Mucosa of descending colon (tissue), 3 donors: Measurements from ENCODE around the gene FLRT2. TPM values are rescaled to one million over a fixed set of nuclear protein-coding genes. Genes with fewer than 3 reads are reported as not detected.
A peak's percentile ranks its signal among the peaks of the same experiment; 100 is the strongest.

ENCODE experiments used
- ATAC-seq: fragments of 200-7000 bp; cut with Tn5 transposase; one replicate; pipeline ENCODE4 v1.9.1; 2020; ENCODE audit warnings: mild to moderate bottlenecking, moderate library complexity
- DNase-seq, 3 donors: peaks; one replicate each; pipeline ENCODE4 v3.0.0-alpha.2; 2020
- H3K36me3 ChIP-seq: fragments of 200-600 bp; one replicate; pipeline ENCODE4 v1.8.0; 2021; ENCODE audit warnings: low read depth, mild to moderate bottlenecking
- H3K4me1 ChIP-seq: fragments of 200-600 bp; one replicate; pipeline ENCODE4 v1.8.0; 2021; ENCODE audit warnings: low read depth, mild to moderate bottlenecking
- H3K4me3 ChIP-seq: fragments of 200-600 bp; one replicate; pipeline ENCODE4 v1.8.0; 2021; ENCODE audit warnings: mild to moderate bottlenecking
- H3K9me3 ChIP-seq: fragments of 200-600 bp; one replicate; pipeline ENCODE4 v1.8.0; 2021; ENCODE audit warnings: mild to moderate bottlenecking
- CTCF ChIP-seq: fragments of 200-600 bp; IDR thresholded peaks from one replicate; pipeline ENCODE4 v1.8.0; 2022; ENCODE audit warnings: antibody characterized with exemption, mild to moderate bottlenecking
- intact Hi-C, 2 donors: fragments of 100-400 bp; cut with DNase I in 1 of 2; cut with micrococcal nuclease in 1 of 2; formaldehyde crosslinking; loops; one replicate each; pipeline versions ENCODE4 v1.11.0 to v1.11.1; 2022; cut with DNase I, micrococcal nuclease
- total RNA-seq, 3 donors: library from RNA; stranded (reverse); fragmentation: NEBNext Ultra II Directional in 2 of 3; extraction: Animal tissue kit (Norgen Biotek cat#: 25700) in 2 of 3; gene quantifications; one replicate each; pipeline versions ENCODE4 v1.2.1 to v1.2.4, GENCODE V29; 2021 to 2023
- donor health status: DM: no; HTN: no; CAD: no; lungs with moderate emphysema.
- donor health status: DM: no; HTN: no; CAD: no.
- donor health status: DM: no; HTN: yes; CAD: no.

FLRT2 gene
- total RNA-seq, 3 donors from 2014 or later, result 4.9 to 14.6 (median 7.1) TPM

- intact Hi-C loops, result no loop called here
- no peak for DNase-seq
Measured at GRCh38 chr14:85534458-85535293, 4.7 kb downstream of the FLRT2 start.

GRCh38 chr14:85535321-85535720 is 5.4 kb downstream of the FLRT2 start:
- H3K4me1 ChIP-seq, result no peaks in the 10 kb centered on the region
- H3K9me3 ChIP-seq, result no peaks in the 10 kb centered on the region
- DNase-seq (no peak), ATAC-seq (no peak)
- H3K36me3 ChIP-seq, result no peaks in the 10 kb centered on the region
- H3K4me3 ChIP-seq, result no peak overlapping the region
- intact Hi-C loops, result no loop called here
- no peak for TF ChIP-seq CTCF

More at GRCh38 chr14:85534458-85535293, 4.7 kb downstream of the FLRT2 start:
- Histone ChIP-seq H3K4me3 (no peak overlapping the region), H3K4me1 (no peaks in the 10 kb centered on the region), H3K36me3 (no peaks in the 10 kb centered on the region), H3K9me3 (no peaks in the 10 kb centered on the region)
- TF ChIP-seq CTCF, result no peak
- ATAC-seq, result no peak

GRCh38 chr14:85535991-85536832 is 6.3 kb downstream of the FLRT2 start:
- no peak for TF ChIP-seq CTCF
- H3K4me3 ChIP-seq, result no peak overlapping the region
- ATAC-seq (no peak), DNase-seq (peak in 1 of 3 donors; percentile 8)
- H3K9me3 ChIP-seq, result no peaks in the 10 kb centered on the region
- no peaks in the 10 kb centered on the region for H3K36me3 ChIP-seq
- H3K4me1 ChIP-seq, result no peaks in the 10 kb centered on the region
- intact Hi-C loops, result no loop called here

- intact Hi-C loops, result no loop called here
- Histone ChIP-seq H3K36me3 (no peaks in the 10 kb centered on the region), H3K4me1 (no peaks in the 10 kb centered on the region), H3K4me3 (no peak overlapping the region), H3K9me3 (no peaks in the 10 kb centered on the region)
- ATAC-seq (no peak), DNase-seq (no peak)
- TF ChIP-seq CTCF, result no peak
Measured at GRCh38 chr14:85536833-85537190, 6.9 kb downstream of the FLRT2 start.

- no peaks in the 10 kb centered on the region for H3K4me1 ChIP-seq
- no peaks in the 10 kb centered on the region for H3K36me3 ChIP-seq
- intact Hi-C loops, result no loop called here
- no peak for ATAC-seq
- H3K4me3 ChIP-seq, result no peak overlapping the region
- no peak for TF ChIP-seq CTCF
- no peaks in the 10 kb centered on the region for H3K9me3 ChIP-seq
- no peak for DNase-seq
Measured at GRCh38 chr14:85537526-85537925, 7.6 kb downstream of the FLRT2 start.
